ENCODE data around the gene COL24A1.

The COL24A1 gene

GRCh38 chr1:85683292-85684025 is 473.1 kb downstream of the COL24A1 start:
- no peak for DNase-seq (ENCODE audit: low read depth in 2 of 2)

DNA sequence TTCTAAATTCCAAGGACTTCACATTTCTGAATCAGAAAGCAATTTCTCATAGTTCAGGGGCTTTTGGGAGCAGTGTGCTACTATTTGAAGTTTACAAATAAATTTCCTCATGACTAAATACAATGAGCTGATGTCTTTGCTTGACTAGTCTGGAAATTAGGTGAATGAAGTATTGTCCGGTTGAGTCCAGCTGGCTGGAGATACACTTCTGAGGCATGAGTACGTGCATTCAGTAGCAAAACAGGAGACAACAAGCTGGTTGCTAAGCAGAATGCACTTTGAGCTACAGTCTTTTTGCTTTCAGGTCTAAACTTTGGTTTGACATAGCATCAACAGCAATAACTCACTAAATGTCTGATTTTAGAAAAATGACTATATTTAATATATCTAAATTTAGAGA is 475.5 kb downstream of the COL24A1 start:
- DNase-seq (ENCODE audit: low read depth in 2 of 2), result no peak

Data from activated CD4-positive, alpha-beta T cell treated with anti-CD3 and anti-CD28 coated beads for 24 hours (primary cell).